ENCODE data around the gene LRP6.

- no peak for TF ChIP-seq CTCF (IDR thresholded peaks at IDR 0.05)
- TF ChIP-seq POLR2A (IDR thresholded peaks at IDR 0.05), result no peak
Observed at GRCh38 chr12:12091071-12091470, 175.8 kb downstream of the LRP6 start.
